RWPE1 (cell line): ENCODE data around the gene PRKCZ.

ENCODE experiments used
- CTCF ChIA-PET: fragments of 350-600 bp; sonication (Branson Sonifier 250); formaldehyde crosslinking; extraction: SDS; loops from one replicate; lab custom pipeline; 2021; lab: Yijun Ruan, JAX
- POLR2A ChIA-PET: fragments of 400-600 bp; formaldehyde crosslinking; extraction: SDS; loops from one replicate; lab custom pipeline; 2020; ENCODE audit warnings: antibody characterized with exemption; ENCODE audit not compliant: low non-redundant PET; lab: Yijun Ruan, JAX
- DNase-seq: peaks from one replicate; pipeline ENCODE4 v3.0.0; 2012; ENCODE audit warnings: low spot score
- H3K27ac ChIP-seq: fragments of 450-650 bp; 2 replicates; pipeline ENCODE4 v1.5.1; 2017
- CTCF ChIP-seq: fragments of 450-650 bp; conservative IDR thresholded peaks from 2 replicates; pipeline ENCODE4 v1.5.1; 2017; ENCODE audit warnings: low read depth, mild to moderate bottlenecking

The PRKCZ gene

GRCh38 chr1:2047749-2048729 lies 2.2 kb upstream of the PRKCZ start:
- DNase-seq = no peak
- POLR2A ChIA-PET = no interaction called here
- no peak overlapping the region for H3K27ac ChIP-seq
- CTCF ChIA-PET = interaction anchor here (0.7 to 2.3 kb wide), 2 partner anchors 8 to 88 kb away, joined by 3 to 9 read pairs; no protein-coding TSS in a partner anchor
- no peak for TF ChIP-seq CTCF

GRCh38 chr1:2049225-2049717 lies 940 bp upstream of the PRKCZ start:
- CTCF ChIA-PET = interaction anchor here (0.5 to 2.3 kb wide), 8 partner anchors 9 to 143 kb away, joined by 3 to 9 read pairs (median 3); no protein-coding TSS in a partner anchor
- peak; percentile 49 for TF ChIP-seq CTCF
- DNase-seq = peak; percentile 59
- POLR2A ChIA-PET = interaction anchor here (0.6 to 1.0 kb wide), 2 partner anchors 121 to 141 kb away, joined by 3 to 4 read pairs; no protein-coding TSS in a partner anchor
- H3K27ac ChIP-seq = peak overlapping the region; percentile 71

GRCh38 chr1:2050461-2050792 lies 216 bp downstream of the PRKCZ start:
- TF ChIP-seq CTCF = no peak
- H3K27ac ChIP-seq = peak overlapping the region; percentile 71
- peak; percentile 55 for DNase-seq
- POLR2A ChIA-PET = interaction anchor here (1.0 kb wide), 1 partner anchor 142 kb away, joined by 3 read pairs; no protein-coding TSS in a partner anchor
- CTCF ChIA-PET = interaction anchor here (0.6 to 2.3 kb wide), 7 partner anchors 13 to 1217 kb away, joined by 3 to 9 read pairs (median 4); partner anchors contain the start of gene FAAP20

GRCh38 chr1:2050793-2051682 lies 827 bp downstream of the PRKCZ start:
- peak overlapping the region; percentile 71 for H3K27ac ChIP-seq
- ChIA-PET POLR2A (no interaction called here), CTCF (interaction anchor here (0.6 to 1.5 kb wide), 3 partner anchors 20 to 123 kb away, joined by 3 to 5 read pairs (median 4); no protein-coding TSS in a partner anchor)
- DNase-seq = no peak
- TF ChIP-seq CTCF = no peak

GRCh38 chr1:2052054-2052679 lies 2.0 kb downstream of the PRKCZ start:
- no peak for DNase-seq
- peak overlapping the region; percentile 31 for H3K27ac ChIP-seq
- TF ChIP-seq CTCF = no peak
- ChIA-PET CTCF (interaction anchor here (1.1 to 1.5 kb wide), 2 partner anchors 88 to 122 kb away, joined by 4 to 5 read pairs; no protein-coding TSS in a partner anchor), POLR2A (no interaction called here)
